NCI-H526 (cell line): ENCODE measurements around the gene ODF2.
"Not testable (repeated sequence)": the region's sequence is repeated elsewhere in the genome, so short reads cannot be mapped to it uniquely, and the experiment has no call there.

Experiments
- DNase-seq, 2 experiments: peaks; one replicate each; lab custom pipeline; 2025; lab: John Stamatoyannopoulos, UW

The ODF2 gene

GRCh38 chr9:128455849-128456612 lies at the start of gene ODF2:
Gene ODF2, plus strand, starts transcription at chr9:128456006. Its CDS starts 86 bp downstream, at chr9:128456092.
- DNase-seq, result peak; percentile 89 to 97

GRCh38 chr9:128406848-128407391 lies 48.9 kb upstream of the ODF2 start:
- DNase-seq, result no peak

GRCh38 chr9:128408963-128409431 lies 46.8 kb upstream of the ODF2 start:
- DNase-seq, result no peak

GRCh38 chr9:128409450-128409849 lies 46.4 kb upstream of the ODF2 start:
- DNase-seq, result no peak

- no peak for DNase-seq
Observed at GRCh38 chr9:128409978-128410377, 45.8 kb upstream of the ODF2 start.

GRCh38 chr9:128411364-128412119 lies 44.3 kb upstream of the ODF2 start:
- DNase-seq, result no peak

- DNase-seq, result peak; percentile 61 to 78
Observed at GRCh38 chr9:128412120-128412790, 43.6 kb upstream of the ODF2 start.

GRCh38 chr9:128413728-128414127 lies 42.1 kb upstream of the ODF2 start:
- not testable (repeated sequence) for DNase-seq

- DNase-seq, result peak in 1 of 2 experiments; percentile 19
Observed at GRCh38 chr9:128414461-128414860, 41.3 kb upstream of the ODF2 start.

- no peak for DNase-seq
Observed at GRCh38 chr9:128415281-128415680, 40.5 kb upstream of the ODF2 start.

- DNase-seq, result peak; percentile 49 to 69
Observed at GRCh38 chr9:128416014-128416413, 39.8 kb upstream of the ODF2 start.

- peak in 1 of 2 experiments; percentile 27 for DNase-seq
Observed at GRCh38 chr9:128416432-128417019, 39.3 kb upstream of the ODF2 start.

- no peak for DNase-seq
Observed at GRCh38 chr9:128419061-128419925, 36.5 kb upstream of the ODF2 start.

- peak in 1 of 2 experiments; percentile 72 for DNase-seq
Observed at GRCh38 chr9:128420060-128420650, 35.7 kb upstream of the ODF2 start.

GRCh38 chr9:128420651-128421481 lies 34.9 kb upstream of the ODF2 start, which contains the start of gene CERCAM:
Gene CERCAM, plus strand, starts transcription at chr9:128420857. Its CDS starts 21 bp downstream, at chr9:128420878.
- peak in 1 of 2 experiments; percentile 73 for DNase-seq

GRCh38 chr9:128421482-128421996 lies 34.3 kb upstream of the ODF2 start:
- no peak for DNase-seq

GRCh38 chr9:128422022-128422782 lies 33.6 kb upstream of the ODF2 start:
- DNase-seq, result not testable (repeated sequence)

- no peak for DNase-seq
Observed at GRCh38 chr9:128422783-128423150, 33.0 kb upstream of the ODF2 start.
